Activated CD4-positive, alpha-beta T cell treated with anti-CD3 and anti-CD28 coated beads, Interleukin-10, Interleukin-2, amounts not matched to agents 100 ng/mL and 50 ng/mL, durations not matched to agents 16 hours and 8 hours (primary cell): ENCODE measurements around the gene LRRC63.
"Not testable (repeated sequence)": the region's sequence is repeated elsewhere in the genome, so short reads cannot be mapped to it uniquely, and the experiment has no call there.

Experiments
- DNase-seq: peaks from one replicate; pipeline ENCODE4 v3.0.0-alpha.2; 2020

Gene LRRC63

GRCh38 chr13:46181840-46182490, 29.8 kb upstream of the LRRC63 start, which contains the start of gene LCP1:
Gene LCP1 (minus strand): TSS chr13:46182177. CDS start chr13:46159662, 22,515 bp downstream.
- DNase-seq: peak; percentile 95

- no peak for DNase-seq
These were observed 29.2 kb upstream of the LRRC63 start for GRCh38 chr13:46182491-46182877.

GRCh38 chr13:46183018-46183946, 28.4 kb upstream of the LRRC63 start:
- no peak for DNase-seq

GRCh38 chr13:46184277-46184699, 27.4 kb upstream of the LRRC63 start:
- peak; percentile 84 for DNase-seq

- DNase-seq: no peak
These were observed 26.1 kb upstream of the LRRC63 start for GRCh38 chr13:46185634-46186033.

GRCh38 chr13:46192412-46192811, 19.3 kb upstream of the LRRC63 start:
- no peak for DNase-seq

- DNase-seq: no peak
These were observed 16.7 kb upstream of the LRRC63 start for GRCh38 chr13:46195016-46195415.

- DNase-seq: no peak
These were observed 14.3 kb upstream of the LRRC63 start for GRCh38 chr13:46197299-46198048.

- no peak for DNase-seq
These were observed 13.0 kb upstream of the LRRC63 start for GRCh38 chr13:46198696-46199193.

GRCh38 chr13:46202188-46202795, 9.4 kb upstream of the LRRC63 start:
- peak; percentile 40 for DNase-seq

GRCh38 chr13:46202966-46203365, 8.8 kb upstream of the LRRC63 start:
- no peak for DNase-seq

- no peak for DNase-seq
These were observed 5.6 kb upstream of the LRRC63 start for GRCh38 chr13:46206143-46206542.

GRCh38 chr13:46207828-46208227, 3.9 kb upstream of the LRRC63 start:
- DNase-seq: no peak

- DNase-seq: no peak
These were observed 1.2 kb upstream of the LRRC63 start for GRCh38 chr13:46210362-46211083.

- peak; percentile 63 for DNase-seq
These were observed 629 bp upstream of the LRRC63 start for GRCh38 chr13:46211116-46211482.

GRCh38 chr13:46213242-46213641, 1.5 kb downstream of the LRRC63 start:
- DNase-seq: peak; percentile 26

- not testable (repeated sequence) for DNase-seq
These were observed 3.0 kb downstream of the LRRC63 start for GRCh38 chr13:46214741-46215140.

GRCh38 chr13:46220234-46220633, 8.5 kb downstream of the LRRC63 start:
- not testable (repeated sequence) for DNase-seq

GRCh38 chr13:46229251-46229650, 17.5 kb downstream of the LRRC63 start:
- DNase-seq: no peak

GRCh38 chr13:46232281-46232680, 20.6 kb downstream of the LRRC63 start:
- no peak for DNase-seq

GRCh38 chr13:46235286-46235685, 23.6 kb downstream of the LRRC63 start:
- no peak for DNase-seq

- no peak for DNase-seq
These were observed 53.6 kb downstream of the LRRC63 start for GRCh38 chr13:46265292-46265691.
